Esophagus squamous epithelium (tissue), 5 donors: ENCODE results near the gene ZNF385D. TPM values are rescaled to one million over a fixed set of nuclear protein-coding genes. Genes with fewer than 3 reads are reported as not detected.

ENCODE experiments used
- DNase-seq: peaks from one replicate; lab custom pipeline; 2025; lab: John Stamatoyannopoulos, UW
- H3K27ac ChIP-seq, 4 donors: fragments of 200-600 bp; sonication (generic); one replicate each; pipeline ENCODE4 v1.5.1; 2016 to 2019; ENCODE audit warnings: mild to moderate bottlenecking in 1 of 4
- H3K27me3 ChIP-seq, 4 donors: fragments of 200-600 bp; sonication (generic); 1 replicate in 3 of 4; 2 replicates in 1 of 4; pipeline versions ENCODE4 v1.5.1 to v1.6.0; 2017 to 2021; ENCODE audit warnings: antibody characterized with exemption in 1 of 4
- H3K36me3 ChIP-seq, 3 donors: fragments of 200-600 bp; sonication (generic); one replicate each; pipeline ENCODE4 v1.5.1; 2016 to 2019
- H3K4me1 ChIP-seq, 3 donors: fragments of 200-600 bp; sonication (generic); one replicate each; pipeline ENCODE4 v1.5.1; 2017 to 2019
- H3K4me3 ChIP-seq, 4 donors: fragments of 200-600 bp; sonication (generic); 1 replicate in 3 of 4; 2 replicates in 1 of 4; pipeline ENCODE4 v1.5.1; 2016 to 2019; ENCODE audit warnings: mild to moderate bottlenecking in 2 of 4, moderate library complexity in 1 of 4
- H3K9me3 ChIP-seq, 3 donors: fragments of 200-600 bp; sonication (generic); one replicate each; pipeline ENCODE4 v1.5.1; 2016 to 2019
- CTCF ChIP-seq, 6 experiments: fragments of 450-650 bp in 4 of 6; fragments of 200-600 bp in 2 of 6; sonication (generic) in 2 of 6; IDR thresholded peaks; one replicate each; pipeline ENCODE4 v1.5.1; 2016 to 2019; ENCODE audit warnings: antibody characterized with exemption in 6 of 6, mild to moderate bottlenecking in 4 of 6, moderate library complexity in 4 of 6
- POLR2A ChIP-seq, 4 donors: fragments of 450-650 bp; IDR thresholded peaks; one replicate each; pipeline ENCODE4 v1.6.1; 2017; ENCODE audit warnings: antibody characterized with exemption in 4 of 4, mild to moderate bottlenecking in 4 of 4, moderate library complexity in 3 of 4
- WGBS, 2 donors: methylation state at CpG; one replicate each; pipeline ENCODE4 v1.1.5; 2018; 5-methylcytosine and 5-hydroxymethylcytosine counted together
- intact Hi-C: fragments of 100-400 bp; cut with DNase I; formaldehyde crosslinking; loops from one replicate; pipeline ENCODE4 v1.15.0; 2022
- total RNA-seq, 4 donors: library from RNA; depleted of rRNA; stranded (reverse); fragments of >200 nt; gene quantifications; one replicate each; pipeline ENCODE4 v1.1.0, GENCODE V29; 2016
- donor health status: DM: yes; HTN: yes; CAD: no.

ZNF385D gene
- total RNA-seq, 4 donors from 2014 or later, result 0.04 to 3.4 (median 0.50) TPM

- no peaks in the 10 kb centered on the region for H3K27me3 ChIP-seq
- peaks cover 0 to 4% (median 0%) of the 10 kb centered on the region in 3 donors for H3K9me3 ChIP-seq
- intact Hi-C loops, result no loop called here
- H3K4me3 ChIP-seq, result no peak overlapping the region
- H3K36me3 ChIP-seq, result no peaks in the 10 kb centered on the region
- no peak overlapping the region for H3K27ac ChIP-seq
- no peaks in the 10 kb centered on the region for H3K4me1 ChIP-seq
- DNase-seq, result no peak
- 32 to 56% methylated on average over 2 of the region's 2 CpGs for WGBS, 2 donors
- TF ChIP-seq CTCF (IDR thresholded peaks at IDR 0.05), result no peak
- no peak for TF ChIP-seq POLR2A (IDR thresholded peaks at IDR 0.05)
Measured at GRCh38 chr3:21744793-21745192, 6.2 kb downstream of the ZNF385D start.

- Histone ChIP-seq H3K4me3 (no peak overlapping the region), H3K36me3 (no peaks in the 10 kb centered on the region), H3K9me3 (peaks cover 0 to 4% (median 0%) of the 10 kb centered on the region in 3 donors), H3K27ac (no peak overlapping the region), H3K4me1 (no peaks in the 10 kb centered on the region), H3K27me3 (no peaks in the 10 kb centered on the region)
- DNase-seq, result no peak
- 59 to 70% methylated on average over 14 to 15 of the region's 15 CpGs for WGBS, 2 donors
- TF ChIP-seq CTCF (IDR thresholded peaks at IDR 0.05) (no peak), POLR2A (IDR thresholded peaks at IDR 0.05) (no peak)
- intact Hi-C loops, result no loop called here
Measured at GRCh38 chr3:21738935-21739702, 11.9 kb downstream of the ZNF385D start.

- H3K4me1 ChIP-seq, result no peaks in the 10 kb centered on the region
- WGBS, 2 donors, result 72 to 79% methylated on average over 1 of the region's 1 CpG
- H3K9me3 ChIP-seq, result peaks cover 0 to 4% (median 0%) of the 10 kb centered on the region in 3 donors
- intact Hi-C loops, result no loop called here
- H3K27ac ChIP-seq, result no peak overlapping the region
- H3K27me3 ChIP-seq, result no peaks in the 10 kb centered on the region
- no peak overlapping the region for H3K4me3 ChIP-seq
- H3K36me3 ChIP-seq, result no peaks in the 10 kb centered on the region
- TF ChIP-seq CTCF (IDR thresholded peaks at IDR 0.05) (no peak), POLR2A (IDR thresholded peaks at IDR 0.05) (no peak)
- DNase-seq, result no peak
Measured at GRCh38 chr3:21738283-21738682, 12.7 kb downstream of the ZNF385D start.

GRCh38 chr3:21734746-21735145 lies 16.3 kb downstream of the ZNF385D start:
- Histone ChIP-seq H3K27me3 (no peaks in the 10 kb centered on the region), H3K4me3 (no peak overlapping the region), H3K4me1 (no peaks in the 10 kb centered on the region), H3K36me3 (no peaks in the 10 kb centered on the region), H3K27ac (no peak overlapping the region), H3K9me3 (no peaks in the 10 kb centered on the region)
- no peak for DNase-seq
- TF ChIP-seq POLR2A (IDR thresholded peaks at IDR 0.05), result no peak
- TF ChIP-seq CTCF (IDR thresholded peaks at IDR 0.05), result no peak
- 50 to 54% methylated on average over 3 of the region's 3 CpGs for WGBS, 2 donors
- intact Hi-C loops, result no loop called here

GRCh38 chr3:21729888-21730459 lies 21.0 kb downstream of the ZNF385D start:
- no peaks in the 10 kb centered on the region for H3K27me3 ChIP-seq
- no peak overlapping the region for H3K4me3 ChIP-seq
- H3K4me1 ChIP-seq, result no peaks in the 10 kb centered on the region
- H3K36me3 ChIP-seq, result no peaks in the 10 kb centered on the region
- H3K9me3 ChIP-seq, result no peaks in the 10 kb centered on the region
- 57 to 63% methylated on average over 6 of the region's 6 CpGs for WGBS, 2 donors
- H3K27ac ChIP-seq, result no peak overlapping the region
- no peak for DNase-seq
- TF ChIP-seq CTCF (IDR thresholded peaks at IDR 0.05) (no peak), POLR2A (IDR thresholded peaks at IDR 0.05) (no peak)
- intact Hi-C loops, result no loop called here
